Skin of body (tissue), 2 donors: Measurements from ENCODE around the gene PCYT1A. TPM values are rescaled to one million over a fixed set of nuclear protein-coding genes. Genes with fewer than 3 reads are reported as not detected.
"Not testable (repeated sequence)": the region's sequence is repeated elsewhere in the genome, so short reads cannot be mapped to it uniquely, and the experiment has no call there.

Source experiments
- DNase-seq: peaks from one replicate; lab custom pipeline; 2025; lab: John Stamatoyannopoulos, UW
- total RNA-seq: library from RNA; depleted of rRNA; stranded (reverse); fragments of >200 nt; gene quantifications from one replicate; pipeline ENCODE4 v1.2.3, GENCODE V29; 2014

The PCYT1A gene
- total RNA-seq, 1 donor from 2014 or later: 42.2 TPM

- DNase-seq: no peak
These were observed 71.4 kb downstream of the PCYT1A start, which contains the start of gene SLC51A for GRCh38 chr3:196216089-196216564. Gene SLC51A (plus strand): TSS chr3:196216534. CDS start chr3:196216713, 179 bp downstream.

- DNase-seq: no peak
These were observed 72.0 kb downstream of the PCYT1A start for GRCh38 chr3:196215493-196216020.

GRCh38 chr3:196214783-196215441 lies 72.6 kb downstream of the PCYT1A start:
- no peak for DNase-seq

GRCh38 chr3:196210673-196211556 lies 76.6 kb downstream of the PCYT1A start, which contains the start of gene ZDHHC19:
Gene ZDHHC19 (minus strand): TSS chr3:196211400. CDS start chr3:196211315, 85 bp downstream.
- no peak for DNase-seq

GRCh38 chr3:196209944-196210672 lies 77.4 kb downstream of the PCYT1A start:
- DNase-seq: not testable (repeated sequence)

GRCh38 chr3:196208942-196209695 lies 78.4 kb downstream of the PCYT1A start:
- no peak for DNase-seq

GRCh38 chr3:196207833-196208607 lies 79.5 kb downstream of the PCYT1A start:
- no peak for DNase-seq

GRCh38 chr3:196207159-196207832 lies 80.2 kb downstream of the PCYT1A start:
- DNase-seq: no peak

GRCh38 chr3:196205442-196206205 lies 81.9 kb downstream of the PCYT1A start:
- DNase-seq: not testable (repeated sequence)

- DNase-seq: no peak
These were observed 83.7 kb downstream of the PCYT1A start for GRCh38 chr3:196203846-196204245.

GRCh38 chr3:196202516-196202970 lies 85.0 kb downstream of the PCYT1A start:
- DNase-seq: no peak

- no peak for DNase-seq
These were observed 88.5 kb downstream of the PCYT1A start for GRCh38 chr3:196198771-196199753.

GRCh38 chr3:196198081-196198675 lies 89.3 kb downstream of the PCYT1A start:
- DNase-seq: no peak

- no peak for DNase-seq
These were observed 90.0 kb downstream of the PCYT1A start for GRCh38 chr3:196197524-196197923.

- no peak for DNase-seq
These were observed 91.8 kb downstream of the PCYT1A start for GRCh38 chr3:196195664-196196265.

- no peak for DNase-seq
These were observed 93.0 kb downstream of the PCYT1A start for GRCh38 chr3:196194542-196194915.
